Stimulated activated CD8-positive, alpha-beta memory T cell treated with anti-CD3 and anti-CD28 coated beads, Interleukin-15, amount 100 ng/mL, for 24 hours (primary cell): ENCODE data around the gene NME5.

ENCODE experiments used
- DNase-seq: peaks from one replicate; pipeline ENCODE4 v3.0.0-alpha.2; 2020; ENCODE audit warnings: low read depth

Gene NME5

DNA sequence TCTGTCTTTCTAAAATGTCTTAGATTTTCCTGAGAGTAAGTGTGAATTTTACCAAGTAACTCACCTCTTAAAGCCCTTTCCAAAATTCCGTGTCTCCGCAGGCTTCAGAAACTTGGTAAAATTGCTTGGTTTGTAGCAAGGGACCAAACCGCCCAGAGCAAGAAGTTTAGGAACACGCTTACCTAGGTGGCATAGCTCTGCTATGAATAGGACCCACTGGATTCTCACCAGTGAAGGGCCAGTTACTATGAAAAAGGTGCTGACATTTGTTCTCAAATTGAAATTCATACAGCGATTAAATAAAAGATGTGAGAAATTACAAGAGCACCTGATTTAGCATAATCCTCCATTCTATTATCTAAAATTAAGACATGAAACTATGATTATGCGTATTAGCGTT lies 6.7 kb downstream of the NME5 start:
- DNase-seq: no peak

DNA sequence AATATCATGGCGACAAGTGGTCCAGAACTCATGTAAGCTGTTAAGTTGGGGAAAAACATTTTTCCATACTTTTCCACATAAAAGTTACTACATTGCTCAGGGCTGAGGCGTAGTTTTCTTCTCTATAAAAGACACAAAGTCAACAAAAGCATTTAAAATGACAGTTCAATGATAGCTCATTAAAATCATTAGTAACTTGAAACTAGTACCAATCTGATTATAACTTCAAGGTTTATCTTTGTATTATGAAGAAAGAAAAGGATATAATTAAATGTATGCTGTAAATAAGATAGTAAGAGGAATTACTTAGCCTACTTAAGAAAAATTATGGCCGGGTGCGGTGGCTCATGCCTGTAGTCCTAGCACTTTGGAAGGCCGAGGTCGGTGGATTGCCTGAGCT lies 9.9 kb downstream of the NME5 start:
- DNase-seq: no peak

DNA sequence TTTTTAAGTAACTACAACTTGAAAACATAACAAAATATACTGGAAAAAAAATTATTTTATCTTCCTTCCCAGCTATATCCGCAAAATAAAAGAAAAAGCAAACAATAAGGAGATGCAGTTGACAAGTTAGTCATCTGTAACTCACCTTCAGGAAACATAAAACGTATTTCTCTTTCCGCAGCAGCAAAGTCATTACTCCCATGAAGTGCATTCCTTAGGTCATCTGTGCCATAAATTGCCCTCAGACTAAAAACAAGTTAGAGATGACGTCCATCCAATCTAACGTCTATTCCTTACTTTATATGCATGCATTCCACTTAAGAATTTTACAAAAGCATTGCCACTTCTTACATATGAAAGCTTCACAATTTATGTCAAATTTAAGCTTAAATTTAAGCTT lies 10.9 kb downstream of the NME5 start:
- DNase-seq: no peak

DNA sequence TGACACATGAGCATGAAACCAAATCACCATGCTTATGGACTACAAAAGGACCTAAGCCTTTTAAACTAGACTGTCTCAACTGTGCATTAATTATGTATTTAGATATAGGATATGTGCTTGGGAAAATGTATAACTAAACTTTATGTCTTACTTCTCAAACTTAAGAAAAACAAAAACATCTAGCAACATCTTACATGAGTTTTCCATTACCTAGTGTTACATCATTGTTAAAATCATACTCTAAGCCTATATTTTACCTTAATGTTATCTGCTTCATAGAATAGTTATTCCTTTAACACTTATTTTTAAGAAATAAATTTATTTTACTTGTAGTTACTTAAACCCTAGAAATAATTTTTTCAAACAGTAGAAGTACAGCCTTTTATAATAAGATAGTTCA lies 24.0 kb downstream of the NME5 start:
- no peak for DNase-seq

DNA sequence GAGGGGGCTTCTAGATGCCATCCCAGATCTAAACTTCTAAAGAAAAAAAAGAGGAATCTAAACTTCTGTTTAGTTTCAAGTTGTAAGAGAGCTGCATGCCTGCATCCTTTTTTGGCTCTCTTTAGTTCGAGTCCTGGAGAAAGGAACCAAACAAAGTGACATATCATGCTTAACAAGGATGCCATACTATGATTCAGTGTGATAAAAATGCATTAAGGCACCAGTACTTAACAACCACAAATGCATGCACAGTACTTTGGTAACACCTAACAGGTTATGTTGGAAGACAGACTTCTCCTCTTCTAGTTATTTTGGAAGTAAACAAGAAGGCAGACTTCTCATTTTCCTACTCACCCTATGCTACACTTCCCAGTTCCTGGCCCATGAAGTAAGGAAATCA lies 27.3 kb downstream of the NME5 start:
- DNase-seq: no peak

DNA sequence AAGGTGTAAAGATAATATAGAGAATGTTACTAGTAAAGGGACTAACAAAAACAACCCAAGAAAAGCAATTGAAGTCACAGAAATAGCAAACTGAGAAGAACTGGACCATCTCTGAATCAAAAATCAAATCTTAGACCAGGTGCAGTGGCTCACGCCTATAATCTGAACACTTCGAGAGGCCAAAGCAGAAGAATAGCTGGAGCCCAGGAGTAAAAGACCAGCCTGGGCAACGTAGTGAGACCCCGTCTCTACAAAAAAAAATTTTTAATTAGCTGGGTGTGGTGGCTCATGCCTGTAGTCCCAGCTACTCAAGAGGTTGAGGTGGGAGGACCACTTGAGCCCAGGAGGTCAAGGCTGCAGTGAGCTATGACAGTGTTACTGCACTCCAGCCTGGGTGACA lies 28.0 kb downstream of the NME5 start:
- no peak for DNase-seq

DNA sequence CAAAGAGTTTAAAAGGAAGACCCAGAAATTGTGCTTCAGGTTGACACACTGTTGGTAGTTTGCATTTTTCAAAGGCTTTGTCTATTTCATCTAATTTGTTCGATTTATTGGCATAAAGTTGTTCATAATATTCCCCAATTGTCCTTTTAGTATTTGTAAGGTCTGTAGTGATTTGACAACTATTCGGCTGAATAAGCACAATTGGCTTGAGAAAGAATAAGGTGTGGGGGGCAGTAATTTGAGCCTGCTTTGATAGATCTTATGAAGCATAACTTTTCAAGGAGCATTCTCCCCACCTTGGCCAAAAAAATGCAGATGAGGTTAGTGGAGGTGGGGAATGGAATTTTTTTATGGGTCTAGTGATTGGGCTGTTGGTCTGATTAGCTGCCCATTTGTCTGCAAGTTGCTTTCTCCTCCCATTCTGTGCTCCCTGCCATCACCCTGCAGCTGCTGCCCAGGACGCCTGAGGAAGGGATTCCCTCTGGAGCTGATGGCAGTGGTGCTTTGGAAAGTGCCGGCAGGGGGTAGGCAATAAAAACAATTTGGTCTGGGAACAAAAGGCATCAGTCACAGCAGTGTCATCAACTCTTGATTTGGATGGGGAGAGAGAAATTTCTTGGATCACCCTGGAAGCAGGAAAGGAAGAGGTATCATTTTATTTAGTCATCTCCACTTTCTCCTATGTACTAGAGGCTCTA lies 28.8 kb downstream of the NME5 start:
- no peak for DNase-seq

DNA sequence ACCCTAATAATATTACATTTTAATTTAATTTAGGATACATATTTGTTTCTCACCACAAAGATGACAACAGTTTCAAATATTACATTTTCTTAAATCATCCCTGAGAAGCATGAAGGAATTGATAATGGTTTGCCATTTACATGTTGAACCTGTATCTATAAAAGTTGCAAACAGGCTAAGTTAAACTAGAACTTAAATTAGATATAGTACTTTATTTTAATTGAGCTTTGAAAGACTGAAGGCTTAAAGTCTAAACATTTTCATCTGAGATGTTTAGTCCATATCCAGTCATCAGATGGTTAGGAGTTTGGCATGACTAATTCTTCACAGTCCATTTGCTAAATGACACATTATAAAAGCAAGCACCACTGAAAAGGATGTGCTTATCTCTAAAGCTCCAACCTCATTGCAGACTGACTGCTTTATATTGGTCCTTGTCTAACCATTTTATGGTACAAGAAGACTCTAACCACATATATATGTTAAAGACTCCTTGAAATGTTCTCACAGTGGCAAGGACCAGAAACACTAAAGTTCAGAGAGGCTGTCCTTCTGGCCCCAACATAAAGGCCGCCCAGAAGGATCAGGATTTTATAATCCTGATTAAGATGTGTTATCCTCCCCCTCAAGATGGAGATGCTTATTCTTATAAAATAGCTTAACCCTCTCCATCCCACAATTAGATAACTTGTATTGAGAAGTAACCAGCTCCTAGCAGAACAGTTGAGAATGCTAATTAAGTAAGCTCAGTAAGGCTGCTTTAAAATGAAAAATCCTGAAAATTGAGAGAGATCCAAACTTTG lies 29.6 kb downstream of the NME5 start:
- no peak for DNase-seq

DNA sequence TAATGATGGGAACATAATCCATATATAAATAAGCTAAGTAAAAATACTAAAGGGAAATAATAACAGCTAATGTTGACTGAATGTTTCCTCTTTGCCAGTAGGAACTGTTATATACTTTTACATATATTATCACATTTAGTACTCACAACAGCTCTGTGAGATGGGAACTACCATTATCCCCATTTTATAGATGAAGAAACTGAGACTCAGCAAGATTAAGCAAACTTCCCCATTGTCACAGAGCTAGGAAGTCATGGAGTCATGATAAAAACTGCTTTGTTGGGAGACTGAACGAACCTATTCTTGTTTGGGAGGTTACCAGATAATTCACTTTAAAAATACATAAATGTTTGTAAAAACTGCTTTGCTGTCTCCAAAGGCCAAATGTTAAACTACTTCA lies 32.0 kb downstream of the NME5 start:
- DNase-seq: no peak

DNA sequence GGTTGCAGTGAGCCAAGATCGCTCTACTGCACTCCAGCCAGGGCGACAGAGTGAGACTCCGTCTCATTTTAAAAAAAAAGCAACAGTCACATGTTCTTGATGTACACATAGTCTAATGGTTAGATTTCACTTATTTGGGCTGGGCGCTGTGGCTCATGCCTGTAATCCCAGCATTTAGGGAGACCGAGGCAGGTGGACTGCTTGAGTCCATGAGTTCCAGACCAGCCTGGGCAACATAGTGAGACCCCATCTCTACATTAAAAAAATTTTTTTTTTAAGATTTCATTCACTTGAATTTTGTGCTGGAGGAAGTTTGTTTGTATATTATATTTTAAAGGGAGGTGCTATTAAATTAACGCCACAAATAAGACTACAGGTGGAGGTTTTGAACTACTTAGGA lies 33.5 kb downstream of the NME5 start:
- DNase-seq: no peak

DNA sequence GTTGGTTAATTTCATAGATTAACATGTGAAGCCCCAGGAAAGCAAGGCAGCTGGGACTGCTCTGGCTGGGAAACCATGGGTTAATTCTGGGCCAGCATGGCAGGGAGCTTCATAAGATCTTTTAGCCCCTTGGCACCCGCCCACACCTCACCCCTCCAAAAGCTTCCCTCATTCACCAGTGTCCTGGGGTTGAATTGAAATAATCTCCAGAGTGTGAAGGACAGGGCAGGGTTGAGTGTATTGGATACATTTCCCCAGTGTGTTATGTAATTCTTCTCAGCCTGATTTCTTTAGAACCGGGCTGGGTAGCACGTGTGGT lies 36.0 kb downstream of the NME5 start:
- DNase-seq: no peak

DNA sequence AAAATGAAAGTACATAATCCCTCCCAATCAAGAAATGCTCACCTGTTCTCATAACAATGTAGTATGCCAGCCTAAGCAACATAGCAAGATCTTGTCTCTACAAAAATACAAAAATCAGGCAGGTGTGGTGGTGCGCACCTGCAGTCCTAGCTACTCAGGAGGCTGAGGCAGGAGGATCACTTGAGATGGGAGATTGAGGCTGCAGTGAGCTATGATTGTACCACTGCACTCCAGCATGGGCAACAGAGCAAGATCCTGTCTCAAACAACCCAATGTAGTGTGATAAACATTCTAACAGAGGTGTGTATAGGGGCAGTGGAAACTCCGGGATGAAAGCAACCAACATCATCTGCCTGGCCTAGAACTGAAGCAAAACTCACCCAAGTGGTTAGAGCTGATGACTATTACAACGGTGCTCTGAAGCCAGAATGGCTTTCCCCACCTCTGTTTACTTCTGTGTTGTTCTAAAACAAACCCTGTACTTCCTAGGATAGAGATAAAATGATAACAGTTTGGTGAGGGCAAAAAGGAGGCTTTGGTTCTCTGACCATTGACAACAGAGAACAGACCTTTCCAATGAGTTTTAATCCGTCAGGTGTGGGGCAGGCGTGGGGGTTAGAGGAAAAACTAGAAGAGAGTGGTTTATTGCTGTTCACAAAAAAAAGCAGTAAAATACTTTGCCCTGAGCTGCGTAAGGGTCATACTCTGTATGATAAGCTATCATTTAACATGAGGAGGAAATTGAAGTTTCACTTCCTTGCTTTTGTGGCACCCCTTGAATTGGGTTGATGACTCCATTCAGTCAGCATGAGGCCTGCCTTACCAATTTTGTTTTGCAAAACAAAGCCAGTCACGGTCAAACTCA lies 36.5 kb downstream of the NME5 start:
- no peak for DNase-seq

DNA sequence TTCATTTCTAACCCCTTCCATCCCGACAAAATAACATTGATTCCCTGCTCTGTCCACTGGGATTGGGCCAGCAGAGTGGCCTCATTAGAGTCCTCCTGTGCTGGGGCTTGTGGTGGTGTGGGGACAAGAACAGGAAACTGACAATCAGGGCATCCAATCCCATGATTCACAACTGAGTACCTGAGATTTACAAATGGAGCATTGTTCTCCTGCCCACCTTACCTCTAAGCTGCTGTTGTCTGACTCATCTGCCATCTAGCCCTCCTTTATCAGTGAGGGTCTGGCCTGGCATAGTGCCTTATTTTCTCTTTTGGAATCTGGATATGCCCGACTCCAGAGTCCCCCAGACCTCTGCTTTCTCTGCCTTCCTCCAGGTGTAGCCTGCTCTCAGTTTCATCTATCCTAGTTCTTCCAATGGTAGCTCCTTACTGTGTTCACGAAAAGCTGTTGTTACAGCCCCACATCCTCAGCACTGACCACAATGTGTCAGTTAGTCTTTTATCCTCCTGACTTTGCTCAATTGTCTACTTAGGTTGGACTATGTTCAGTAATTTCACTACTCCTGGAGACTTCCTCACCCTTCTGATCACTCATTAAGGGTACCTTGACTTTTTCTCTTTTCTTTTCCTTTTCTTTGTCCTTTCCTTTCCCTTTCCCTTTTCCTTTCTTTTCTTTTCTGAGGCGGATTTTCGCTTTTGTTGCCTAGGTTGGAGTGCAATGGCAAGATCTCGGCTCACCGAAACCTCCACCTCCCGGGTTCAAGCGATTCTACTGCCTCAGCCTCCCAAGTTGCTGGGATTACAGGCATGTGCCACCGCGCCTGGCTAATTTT lies 42.0 kb downstream of the NME5 start:
- DNase-seq: no peak

DNA sequence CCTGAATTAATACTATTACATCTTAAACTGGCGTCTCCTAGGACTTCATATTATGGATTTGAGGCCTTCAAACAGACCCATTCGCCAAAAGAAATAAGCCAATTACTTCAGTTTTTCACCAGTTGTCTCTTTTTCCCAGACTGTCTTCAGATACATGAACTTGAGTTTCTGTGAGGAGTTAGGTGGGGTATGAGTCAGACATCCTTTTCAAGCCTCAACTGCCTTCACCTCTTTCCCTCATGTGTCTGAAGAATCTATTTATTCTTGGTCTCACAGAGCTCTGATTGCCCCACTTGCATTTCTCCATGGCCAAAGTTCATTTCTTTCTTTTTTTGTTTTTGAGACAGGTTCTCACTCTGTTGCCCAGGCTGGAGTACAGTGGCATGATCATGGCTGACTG lies 42.9 kb downstream of the NME5 start:
- no peak for DNase-seq

DNA sequence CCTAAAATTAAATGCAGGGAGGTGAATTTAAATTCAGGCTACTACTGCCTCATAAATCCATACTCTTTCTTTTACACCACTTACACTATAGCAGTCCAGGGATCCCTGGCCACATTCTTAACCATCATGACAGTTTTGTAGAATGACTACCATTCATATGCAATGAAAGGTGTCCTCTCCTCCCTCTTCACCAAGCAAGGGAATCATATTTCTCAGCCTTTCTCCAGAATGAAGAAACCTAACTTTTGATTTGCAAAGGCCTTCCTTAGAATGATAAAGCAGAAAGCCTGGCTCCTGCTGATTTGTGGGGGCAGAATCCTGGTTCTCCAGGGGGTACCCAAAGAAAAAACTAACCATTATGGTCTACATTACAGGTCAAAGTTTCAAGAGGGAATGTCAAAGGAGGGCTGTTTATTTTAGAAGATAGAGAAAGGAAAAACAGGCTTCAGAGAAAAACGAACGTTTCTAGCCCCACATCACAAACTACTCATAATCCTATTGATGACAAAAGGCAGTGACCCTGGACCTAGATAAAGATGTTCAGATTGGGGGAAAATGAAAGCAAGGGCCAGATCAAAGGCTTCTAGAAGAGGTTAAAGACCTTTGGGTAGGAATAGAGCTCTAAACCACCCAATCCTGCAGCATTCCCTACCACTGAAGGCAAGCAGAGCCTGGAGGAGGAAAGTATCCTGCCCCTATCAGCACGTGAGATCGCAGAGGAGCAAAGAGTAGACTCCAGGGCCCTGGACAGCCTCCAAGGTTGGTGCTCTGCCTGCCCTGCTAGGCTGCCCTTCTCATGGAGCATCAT lies 43.9 kb downstream of the NME5 start:
- DNase-seq: no peak

DNA sequence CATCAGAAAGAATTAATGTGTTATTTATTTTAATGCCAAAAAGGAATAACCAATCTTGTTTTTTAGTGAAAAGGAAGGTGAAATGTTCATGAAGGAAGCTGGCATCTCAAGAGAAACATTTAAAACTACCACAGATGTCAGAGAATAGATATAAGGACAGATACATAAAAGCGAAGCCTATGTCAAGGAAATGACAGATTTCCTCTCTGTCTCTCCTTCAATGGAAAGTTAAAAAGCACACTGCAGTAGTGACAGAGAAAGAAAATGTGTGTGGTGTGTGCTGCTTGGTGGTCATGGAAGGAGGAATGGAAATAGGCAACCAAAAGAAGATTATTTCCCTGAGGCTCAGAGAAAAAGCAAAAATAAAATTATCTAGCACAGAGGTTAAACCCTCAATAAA lies 46.2 kb downstream of the NME5 start:
- DNase-seq: no peak

DNA sequence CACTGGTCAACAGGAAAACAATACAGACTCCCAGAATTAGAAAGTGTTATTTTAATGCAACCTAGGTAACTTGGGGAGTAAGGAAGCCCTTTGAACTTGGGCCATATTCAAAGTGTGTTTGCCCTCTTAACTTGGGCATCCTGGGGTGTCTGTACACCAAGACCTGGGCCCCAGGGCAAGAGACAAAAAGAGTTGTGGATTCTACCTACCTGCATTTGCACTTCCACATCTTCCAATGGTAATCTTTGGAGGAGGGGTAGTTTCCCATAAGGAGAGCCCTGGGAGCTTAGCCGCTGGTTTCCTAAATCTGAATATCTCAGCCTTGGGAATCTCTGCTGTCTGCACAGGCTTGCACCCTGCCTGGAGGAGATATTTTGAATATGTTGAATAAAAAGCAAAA lies 46.9 kb downstream of the NME5 start:
- no peak for DNase-seq

DNA sequence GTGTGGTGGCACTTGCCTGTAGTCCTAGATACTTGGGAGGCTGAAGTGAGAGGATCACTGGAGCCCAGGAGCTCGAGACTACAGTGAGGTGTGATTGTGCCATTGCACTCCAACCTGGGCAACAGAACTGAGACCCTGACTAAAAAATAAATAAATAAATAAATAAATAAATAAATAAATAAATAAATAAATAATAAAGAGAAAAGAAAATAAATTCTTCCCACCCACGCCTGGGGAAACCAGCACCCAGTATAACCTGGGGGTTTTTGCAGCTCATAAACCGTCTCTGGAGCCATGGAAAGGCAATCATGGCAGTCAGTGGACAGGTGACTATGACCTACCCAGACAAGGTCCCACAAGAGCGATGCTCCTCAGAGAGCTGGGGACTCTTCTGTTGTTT lies 47.5 kb downstream of the NME5 start:
- no peak for DNase-seq

DNA sequence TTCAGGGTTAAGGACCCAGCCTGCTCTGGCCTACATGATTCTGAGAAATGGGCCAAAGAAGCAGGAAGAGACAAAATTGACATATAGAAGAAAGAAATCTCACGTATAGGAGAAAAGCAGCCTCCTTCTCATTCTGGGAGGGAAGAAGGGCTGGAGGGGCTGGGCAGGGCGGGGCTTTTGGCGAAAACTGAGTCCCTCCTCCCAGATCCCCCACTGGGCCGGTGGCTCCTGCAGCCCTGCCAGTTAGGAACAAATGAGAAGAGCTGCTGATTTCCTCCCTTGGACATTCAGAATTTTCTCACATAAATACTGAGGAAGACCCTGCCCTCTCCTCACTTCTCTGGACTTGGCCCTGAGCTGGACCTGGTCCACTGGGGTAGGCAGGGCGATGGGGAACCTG lies 55.5 kb downstream of the NME5 start, which contains the start of gene WNT8A:
TSS of gene WNT8A (plus strand) at position 332 of the 400 bp plus-strand sequence. CDS start 95 bp downstream, outside the sequence.
- no peak for DNase-seq

DNA sequence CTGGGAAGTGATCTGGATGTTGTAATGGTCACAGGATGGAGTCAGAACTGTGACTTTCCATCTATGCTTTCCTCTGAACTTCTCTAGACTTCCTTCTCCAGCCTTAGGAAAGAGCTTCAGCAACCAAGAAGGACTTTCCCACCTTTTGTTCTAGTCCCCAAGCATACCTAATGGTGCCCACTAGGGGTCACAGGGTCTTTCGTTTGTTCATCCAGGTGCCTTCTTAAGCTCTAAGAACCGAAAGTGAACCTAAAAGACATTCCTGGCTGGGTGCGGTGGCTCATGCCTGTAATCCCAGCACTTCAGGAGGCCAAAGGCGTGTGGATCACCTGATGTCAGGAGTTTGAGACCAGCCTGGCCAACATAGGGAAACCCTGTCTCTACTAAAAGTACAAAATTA lies 57.2 kb downstream of the NME5 start:
- no peak for DNase-seq

DNA sequence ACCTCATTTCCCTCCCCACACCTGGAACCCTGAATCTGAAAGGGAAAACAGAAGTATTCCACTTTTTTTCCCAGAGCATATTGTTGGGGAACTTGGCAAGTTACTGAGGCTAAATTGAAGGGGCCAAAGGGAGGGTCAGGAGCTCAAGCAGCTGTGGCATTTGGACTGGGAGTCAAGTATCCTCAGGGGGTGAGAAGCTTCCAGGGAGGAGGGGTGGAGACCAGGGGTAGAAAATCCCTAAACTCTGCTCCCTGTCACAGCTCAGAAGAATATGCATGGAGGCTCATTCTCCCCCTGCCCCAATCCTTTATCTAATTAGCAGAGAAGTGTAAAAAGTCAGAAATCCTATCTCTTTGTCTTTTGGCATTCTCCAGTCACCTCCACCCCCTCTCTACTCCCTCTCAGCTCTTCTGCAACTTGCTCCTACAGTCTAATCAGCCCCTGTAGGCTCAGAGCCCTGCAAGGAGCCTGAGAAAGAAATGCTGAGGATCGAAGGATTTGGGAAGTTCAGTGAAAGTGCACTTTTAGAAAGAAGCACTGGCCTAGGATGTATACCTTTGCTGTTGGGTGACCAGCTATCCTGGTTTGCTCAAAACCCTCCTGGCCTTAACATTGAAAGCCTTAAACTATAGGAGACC lies 61.1 kb downstream of the NME5 start:
- DNase-seq: no peak
